HG02970 (cell line): Measurements from ENCODE around the gene ANTXR1.
"Not testable (repeated sequence)": the region's sequence is repeated elsewhere in the genome, so short reads cannot be mapped to it uniquely, and the experiment has no call there.

Experiments used
- ATAC-seq: cut with Tn5 transposase; IDR thresholded peaks from one replicate; pipeline ENCODE4 v1.9.1; 2021; ENCODE audit warnings: mild to moderate bottlenecking, moderate library complexity, moderate number of reproducible peaks; ENCODE audit not compliant: unreplicated experiment, low FRiP score

Gene ANTXR1

GRCh38 chr2:69156624-69157023, 143.6 kb downstream of the ANTXR1 start:
- no peak for ATAC-seq

GRCh38 chr2:69157441-69157840, 144.5 kb downstream of the ANTXR1 start:
- no peak for ATAC-seq

- ATAC-seq: no peak
Observed at GRCh38 chr2:69159986-69160385, 147.0 kb downstream of the ANTXR1 start.

DNA sequence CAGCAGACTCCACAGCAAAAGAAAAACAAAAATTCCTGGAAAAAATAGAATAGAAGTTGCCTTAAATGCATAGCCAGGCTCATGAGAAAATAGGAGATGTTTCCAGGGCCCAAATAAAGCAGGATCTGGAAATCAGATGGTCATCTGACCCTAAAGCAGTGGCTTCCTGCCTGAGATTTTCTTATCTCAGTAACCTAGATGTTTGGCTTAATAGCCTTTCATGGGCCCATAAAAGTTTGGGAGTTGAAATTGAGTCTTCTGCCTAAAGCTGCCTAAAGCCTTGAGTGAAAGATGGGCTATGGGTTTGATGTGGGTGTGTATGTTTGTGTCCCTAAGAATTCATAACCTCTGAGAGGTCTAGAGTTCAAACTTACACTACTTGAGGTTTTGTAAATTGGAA, 149.1 kb downstream of the ANTXR1 start:
- ATAC-seq: no peak

- no peak for ATAC-seq
Observed at GRCh38 chr2:69163109-69163508, 150.1 kb downstream of the ANTXR1 start.

DNA sequence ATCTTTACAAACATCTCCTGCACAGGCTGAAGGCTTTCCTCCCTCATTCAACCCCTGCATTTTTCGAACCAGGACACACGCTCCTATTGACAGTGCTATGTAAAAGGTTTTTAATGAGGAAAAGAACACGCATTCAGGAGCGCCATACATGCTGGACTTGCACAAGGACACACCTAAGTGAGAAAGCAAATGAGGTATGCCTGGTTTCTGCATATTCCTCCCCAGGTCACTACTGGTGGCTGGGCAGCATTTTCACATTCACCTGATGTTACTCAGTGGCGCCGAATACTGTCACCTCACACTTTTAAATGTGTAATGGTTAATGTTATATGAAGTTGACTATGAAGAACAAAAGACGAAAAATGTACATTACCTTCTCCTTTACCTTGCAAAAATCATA, 150.6 kb downstream of the ANTXR1 start:
- no peak for ATAC-seq

DNA sequence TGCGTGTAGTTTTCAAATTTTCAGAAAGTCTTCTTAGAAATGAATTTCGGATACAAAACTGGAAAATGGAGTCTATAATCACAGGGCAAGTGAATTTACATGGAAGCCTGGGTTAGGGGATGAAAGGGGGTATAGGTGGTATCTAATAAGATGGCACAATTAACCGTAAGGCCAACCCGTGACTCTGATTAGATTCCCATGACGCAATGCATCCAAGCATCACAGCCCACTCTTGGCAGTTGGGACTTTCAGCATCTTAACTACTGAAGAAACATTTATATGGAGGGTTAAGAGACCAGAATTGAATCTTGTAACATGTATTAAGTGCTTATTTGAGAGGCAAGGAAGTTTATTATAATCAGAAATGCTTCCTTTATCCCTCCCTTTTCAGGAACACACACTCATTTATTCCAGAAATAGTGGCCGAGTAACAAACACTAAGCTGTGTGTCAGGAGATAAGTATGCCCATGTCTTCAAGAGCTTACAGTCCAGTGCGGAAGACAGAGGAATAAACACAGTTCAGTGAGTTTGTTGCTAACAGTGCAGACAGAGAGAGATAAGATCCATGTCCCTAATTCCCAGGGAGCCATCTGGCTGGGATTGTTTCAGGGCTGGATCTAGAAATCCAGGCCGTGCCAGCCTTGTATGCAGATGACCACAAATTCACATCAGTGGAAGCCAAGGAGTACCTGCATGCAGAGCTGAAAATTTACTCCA, 151.2 kb downstream of the ANTXR1 start:
- no peak for ATAC-seq

DNA sequence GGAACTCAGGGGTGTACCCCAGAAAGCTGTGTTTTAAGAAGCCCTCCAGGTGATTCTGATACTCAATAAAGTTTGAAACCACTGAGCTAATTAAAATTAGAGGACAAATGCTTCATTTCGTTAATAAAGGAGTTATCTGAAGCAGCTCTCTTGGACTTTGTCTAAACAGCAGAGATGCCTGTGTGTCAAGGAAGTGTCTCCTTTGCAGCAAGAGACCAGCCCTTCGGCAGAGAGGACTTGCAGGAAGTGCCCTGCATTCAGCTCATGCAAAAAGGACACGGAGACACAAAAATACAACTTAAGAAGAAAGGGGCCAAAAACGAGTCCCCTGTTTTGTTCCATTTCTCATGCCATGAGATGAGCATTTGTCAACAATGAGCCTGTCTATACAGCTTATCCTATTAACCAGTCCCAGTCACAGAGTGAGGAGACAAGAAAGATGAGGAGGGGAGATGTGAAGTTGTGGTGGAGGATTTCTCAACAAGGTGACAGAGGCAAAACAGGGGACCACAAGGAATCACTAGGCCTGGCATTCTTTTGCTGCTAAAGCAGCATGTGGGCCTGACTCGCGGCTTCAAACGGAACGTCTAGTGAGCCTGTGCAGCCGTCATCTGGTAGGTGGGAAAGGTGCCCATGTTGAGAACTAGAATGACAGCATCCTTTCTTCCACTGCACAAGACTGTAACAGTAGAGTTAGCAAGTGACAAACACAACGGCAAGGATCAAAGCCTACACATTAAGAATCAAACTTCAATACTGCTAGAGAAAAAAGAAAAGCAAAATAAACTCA, 152.3 kb downstream of the ANTXR1 start:
- no peak for ATAC-seq

DNA sequence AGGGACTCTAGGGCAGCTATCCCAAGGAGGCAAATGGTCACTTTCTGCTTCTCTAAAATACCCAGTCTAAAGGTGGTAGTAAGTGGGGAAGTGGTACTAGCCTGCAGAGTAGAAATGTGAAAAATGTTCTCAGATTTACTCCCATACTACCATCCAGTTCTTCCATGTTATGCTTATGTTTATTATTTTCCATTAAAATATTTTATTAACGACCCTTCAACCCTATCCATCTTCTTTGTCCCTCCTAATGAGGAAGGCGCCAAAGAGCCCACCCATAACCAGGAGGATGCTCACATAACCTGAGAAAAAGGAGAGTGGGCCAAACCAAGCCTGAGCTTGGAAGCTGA, 153.5 kb downstream of the ANTXR1 start:
- no peak for ATAC-seq

- no peak for ATAC-seq
Observed at GRCh38 chr2:69166812-69167468, 154.0 kb downstream of the ANTXR1 start.

- ATAC-seq: no peak
Observed at GRCh38 chr2:69167469-69167822, 154.5 kb downstream of the ANTXR1 start.

- no peak for ATAC-seq
Observed at GRCh38 chr2:69168144-69168813, 155.3 kb downstream of the ANTXR1 start.

GRCh38 chr2:69168950-69169654, 156.1 kb downstream of the ANTXR1 start:
- no peak for ATAC-seq

DNA sequence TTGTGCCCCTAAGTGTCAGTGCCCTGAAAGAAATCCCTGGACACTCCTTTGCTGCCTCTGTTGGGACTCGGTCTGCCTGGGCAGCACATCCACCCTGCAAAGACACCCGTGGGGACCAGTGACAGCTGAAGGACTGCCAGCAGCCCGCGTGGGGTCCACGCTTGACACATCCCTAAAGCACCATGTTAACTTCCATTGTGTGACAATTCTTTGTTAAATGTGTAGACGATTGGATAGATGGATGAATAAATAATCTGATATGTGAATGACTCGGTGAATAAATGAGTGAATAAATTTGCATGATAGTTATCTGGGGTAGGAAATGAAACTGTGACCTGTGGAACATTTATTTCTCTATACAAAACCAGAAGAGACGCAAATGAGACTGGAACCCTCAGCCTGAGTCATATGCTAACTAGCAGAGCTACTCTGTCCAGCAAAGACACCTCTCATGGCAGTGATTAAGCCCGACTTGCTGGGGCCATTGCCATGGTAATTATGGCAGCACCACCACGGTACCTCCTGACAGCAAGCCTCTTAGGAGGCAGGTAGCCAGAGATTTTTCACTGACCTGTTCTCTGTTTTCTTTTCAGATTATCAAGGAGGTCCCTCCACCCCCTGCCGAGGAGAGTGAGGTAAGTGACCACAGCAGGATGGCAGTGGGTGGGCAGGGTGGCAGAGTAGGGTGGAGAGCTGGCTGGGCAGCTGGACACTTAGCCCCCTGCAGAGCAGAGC, 156.8 kb downstream of the ANTXR1 start:
- ATAC-seq: no peak

DNA sequence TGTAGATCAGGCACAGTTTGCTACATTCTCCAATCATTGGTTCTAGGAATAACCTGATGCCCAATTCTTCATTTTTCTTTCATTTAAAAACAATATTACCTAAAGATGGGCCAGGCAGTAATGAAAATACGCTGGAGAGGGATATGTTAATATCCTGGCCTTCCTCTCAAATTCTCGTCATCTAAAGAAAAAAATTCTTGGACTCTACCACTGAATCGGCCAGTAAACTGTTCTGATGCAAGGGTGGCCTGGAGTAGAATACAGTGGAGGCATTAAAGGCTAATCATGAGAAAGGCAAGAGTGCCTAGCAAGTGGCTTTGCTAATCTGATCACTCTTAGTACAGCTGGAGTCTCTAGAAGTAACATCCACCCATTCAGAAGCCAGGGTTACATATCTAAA, 157.7 kb downstream of the ANTXR1 start:
- no peak for ATAC-seq

GRCh38 chr2:69171116-69171896, 158.3 kb downstream of the ANTXR1 start:
- ATAC-seq: no peak

DNA sequence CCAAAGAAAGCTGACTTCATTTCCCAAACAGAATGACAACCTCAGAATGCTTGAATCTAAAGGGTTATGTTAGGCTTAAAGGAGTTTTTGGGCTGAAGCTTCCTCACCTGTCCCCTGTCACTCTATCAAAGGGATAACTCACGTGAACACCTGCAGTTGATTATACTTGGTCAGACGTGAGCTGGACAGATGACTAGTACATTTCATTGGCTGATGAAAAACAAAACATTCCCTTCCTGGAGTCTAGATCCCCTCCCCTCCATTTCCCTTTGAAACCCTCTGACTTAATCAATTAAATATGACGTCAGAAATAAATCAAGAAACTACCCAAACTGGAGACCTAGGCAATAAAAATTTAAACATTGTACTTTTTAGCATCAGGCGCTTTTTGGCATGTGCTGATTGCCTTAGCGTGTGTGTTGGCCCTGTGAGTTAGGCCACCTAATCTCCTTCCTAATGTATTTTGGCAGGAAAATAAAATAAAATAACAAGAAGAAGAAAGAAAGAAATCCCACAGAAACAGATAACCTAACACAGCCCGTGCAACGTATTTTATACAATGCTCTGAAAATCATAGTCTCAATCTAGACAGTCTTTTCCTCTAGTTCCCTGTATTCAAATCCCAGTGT, 159.0 kb downstream of the ANTXR1 start:
- ATAC-seq: no peak

GRCh38 chr2:69173706-69174105, 160.7 kb downstream of the ANTXR1 start:
- ATAC-seq: no peak

DNA sequence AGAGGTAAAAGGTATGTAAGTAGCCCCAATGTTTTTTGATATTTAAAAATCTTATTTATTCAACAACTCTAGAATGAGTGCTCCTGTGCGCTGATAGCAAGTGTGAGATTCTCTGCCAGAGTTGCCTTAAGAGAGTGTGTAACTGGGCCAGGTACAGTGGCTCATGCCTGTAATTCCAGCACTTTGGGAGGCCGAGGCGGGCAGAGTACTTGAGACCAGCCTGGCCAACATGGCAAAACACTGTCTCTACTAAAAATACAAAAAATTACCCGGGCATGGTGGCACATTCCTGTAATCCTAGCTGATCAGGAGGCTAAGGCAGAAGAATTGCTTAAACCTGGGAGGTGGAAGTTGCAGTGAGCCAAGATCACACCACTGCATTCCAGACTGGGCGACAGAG, 161.2 kb downstream of the ANTXR1 start:
- not testable (repeated sequence) for ATAC-seq
